ENCODE results near the gene ACSBG1.

ACSBG1 gene, protein sequence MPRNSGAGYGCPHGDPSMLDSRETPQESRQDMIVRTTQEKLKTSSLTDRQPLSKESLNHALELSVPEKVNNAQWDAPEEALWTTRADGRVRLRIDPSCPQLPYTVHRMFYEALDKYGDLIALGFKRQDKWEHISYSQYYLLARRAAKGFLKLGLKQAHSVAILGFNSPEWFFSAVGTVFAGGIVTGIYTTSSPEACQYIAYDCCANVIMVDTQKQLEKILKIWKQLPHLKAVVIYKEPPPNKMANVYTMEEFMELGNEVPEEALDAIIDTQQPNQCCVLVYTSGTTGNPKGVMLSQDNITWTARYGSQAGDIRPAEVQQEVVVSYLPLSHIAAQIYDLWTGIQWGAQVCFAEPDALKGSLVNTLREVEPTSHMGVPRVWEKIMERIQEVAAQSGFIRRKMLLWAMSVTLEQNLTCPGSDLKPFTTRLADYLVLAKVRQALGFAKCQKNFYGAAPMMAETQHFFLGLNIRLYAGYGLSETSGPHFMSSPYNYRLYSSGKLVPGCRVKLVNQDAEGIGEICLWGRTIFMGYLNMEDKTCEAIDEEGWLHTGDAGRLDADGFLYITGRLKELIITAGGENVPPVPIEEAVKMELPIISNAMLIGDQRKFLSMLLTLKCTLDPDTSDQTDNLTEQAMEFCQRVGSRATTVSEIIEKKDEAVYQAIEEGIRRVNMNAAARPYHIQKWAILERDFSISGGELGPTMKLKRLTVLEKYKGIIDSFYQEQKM

DNA sequence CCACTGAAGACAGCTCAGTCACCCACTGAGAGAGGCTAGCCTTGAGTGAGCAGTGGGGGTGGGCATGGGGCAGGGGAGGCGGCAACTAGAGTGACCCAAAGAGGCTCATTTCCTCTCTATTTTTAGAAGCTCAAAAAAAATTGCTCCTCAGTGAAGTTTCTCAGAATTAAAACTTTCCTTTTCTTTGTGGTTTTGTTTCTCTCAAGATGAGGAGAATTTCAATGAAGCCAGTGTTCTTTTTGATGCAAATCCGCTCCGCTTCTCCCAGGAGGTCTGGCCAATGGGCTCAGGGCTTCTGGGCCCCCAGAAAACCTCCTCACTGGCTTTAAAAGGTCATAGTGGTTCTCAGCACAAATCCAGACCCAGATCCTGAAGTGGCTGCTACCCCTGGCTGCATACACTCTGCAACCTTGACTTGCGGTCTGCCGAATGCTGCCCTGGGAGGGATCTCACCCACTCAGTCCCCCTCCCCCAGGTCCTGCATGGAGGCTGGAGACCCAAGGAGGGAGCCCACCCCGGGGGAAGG lies at the start of gene ACSBG1:
ACSBG1 (minus strand) TSS at position 51 of the 526 bp plus-strand sequence. CDS start 64 bp downstream, outside the sequence.
- no peak for DNase-seq

- no peak for DNase-seq
Observed at GRCh38 chr15:78282324-78282723, 48.0 kb upstream of the ACSBG1 start.

GRCh38 chr15:78280319-78281072 lies 46.1 kb upstream of the ACSBG1 start:
- DNase-seq = no peak

GRCh38 chr15:78276064-78276943 lies 41.9 kb upstream of the ACSBG1 start:
- DNase-seq = no peak

DNA sequence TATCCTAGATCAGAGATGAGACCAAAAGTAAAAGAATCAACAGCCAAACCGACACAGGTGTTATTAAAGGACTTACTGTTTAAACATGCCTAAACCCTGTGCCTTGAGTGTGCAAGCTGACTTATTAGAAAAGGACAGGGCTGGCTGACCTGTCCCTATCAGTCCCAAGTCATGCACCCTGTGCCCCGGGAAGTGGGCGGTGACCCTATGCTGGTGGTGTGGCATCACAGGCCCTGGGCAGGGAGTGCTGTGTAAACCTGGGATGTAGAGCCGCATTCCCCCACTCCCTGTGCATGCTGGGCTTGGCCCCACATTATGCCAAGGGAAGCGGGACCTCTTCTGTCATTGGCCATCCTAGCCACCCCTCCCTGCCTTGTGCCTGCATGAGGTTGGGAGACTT lies 40.6 kb upstream of the ACSBG1 start:
- DNase-seq = no peak

- DNase-seq = no peak
Observed at GRCh38 chr15:78272776-78273175, 38.4 kb upstream of the ACSBG1 start.

DNA sequence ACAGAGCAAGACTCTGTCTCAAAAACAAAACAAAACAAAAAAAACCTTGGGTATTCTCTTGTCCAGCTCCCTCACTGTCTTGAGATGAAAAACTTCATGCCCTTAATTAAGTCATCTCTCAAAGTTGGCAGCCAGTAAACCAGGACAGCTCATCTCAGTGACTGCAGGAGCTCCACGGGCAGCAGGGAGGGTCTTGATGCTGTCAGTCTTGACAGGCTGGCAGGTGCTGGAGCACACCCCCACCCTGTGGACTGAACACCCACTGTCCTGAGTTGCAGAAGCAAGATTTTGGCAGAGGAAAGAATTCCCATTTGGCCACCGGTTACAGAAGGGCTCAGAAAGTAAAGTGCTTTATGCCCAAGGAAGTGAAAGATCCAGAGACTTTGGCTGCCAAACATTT lies 38.0 kb upstream of the ACSBG1 start:
- no peak for DNase-seq

- DNase-seq = no peak
Observed at GRCh38 chr15:78266806-78267205, 32.4 kb upstream of the ACSBG1 start.

- DNase-seq = no peak
Observed at GRCh38 chr15:78266229-78266628, 31.9 kb upstream of the ACSBG1 start.

- no peak for DNase-seq
Observed at GRCh38 chr15:78265752-78266224, 31.4 kb upstream of the ACSBG1 start.

DNA sequence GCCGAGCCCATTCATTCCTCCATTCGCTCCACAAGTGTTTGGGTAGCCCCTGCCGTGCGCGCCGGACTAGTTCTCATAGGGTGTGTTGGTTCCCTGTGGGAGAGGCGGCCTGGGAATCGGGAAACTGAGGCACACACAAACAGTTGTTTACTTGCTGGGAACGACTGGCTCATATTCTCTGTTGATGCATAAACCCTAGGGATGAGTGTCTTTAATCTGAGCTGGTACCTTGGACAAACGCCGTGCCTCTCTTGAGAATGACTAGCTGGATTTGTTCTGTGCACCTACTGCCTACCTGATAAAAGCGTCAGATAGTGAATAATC lies 30.7 kb upstream of the ACSBG1 start:
- DNase-seq = no peak

DNA sequence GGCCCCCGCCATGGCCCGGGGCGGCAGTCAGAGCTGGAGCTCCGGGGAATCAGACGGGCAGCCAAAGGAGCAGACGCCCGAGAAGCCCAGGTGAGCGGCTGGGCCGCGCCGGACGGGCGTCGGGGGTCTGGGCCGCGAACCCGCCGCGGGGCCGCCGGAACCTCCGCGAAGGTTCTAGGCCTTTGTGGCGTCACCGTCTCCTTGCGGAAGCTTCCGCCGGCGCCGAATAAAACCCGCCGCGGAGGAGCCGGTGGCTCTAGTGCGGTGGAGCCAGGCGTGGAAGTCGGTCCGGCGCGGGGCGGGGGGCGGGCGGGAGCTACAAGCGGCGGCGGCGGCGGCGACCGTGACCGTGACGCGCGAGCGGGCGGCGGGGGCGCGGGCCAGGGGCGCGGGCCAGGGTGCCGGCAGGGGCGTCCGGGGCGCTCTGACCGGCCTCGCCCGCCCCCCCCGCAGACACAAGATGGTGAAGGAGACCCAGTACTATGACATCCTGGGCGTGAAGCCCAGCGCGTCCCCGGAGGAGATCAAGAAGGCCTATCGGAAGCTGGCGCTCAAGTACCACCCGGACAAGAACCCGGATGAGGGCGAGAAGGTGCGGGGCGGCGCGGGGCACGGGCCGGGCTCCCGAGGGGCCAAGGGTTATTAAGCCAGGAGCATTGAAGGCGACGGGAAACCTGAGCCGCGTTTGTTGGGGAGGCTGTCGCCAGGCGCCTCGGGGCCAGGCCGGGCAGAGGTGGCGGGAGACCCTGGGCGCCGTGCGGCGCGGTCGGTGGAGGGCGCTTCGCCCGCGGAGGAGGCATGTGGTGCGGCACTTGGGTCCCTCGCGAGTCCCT lies 30.2 kb upstream of the ACSBG1 start, which contains the start of gene DNAJA4:
DNAJA4 (plus strand) TSS at position 259 of the 833 bp plus-strand sequence; CDS start at position 461, 202 bp downstream.
- no peak for DNase-seq

DNA sequence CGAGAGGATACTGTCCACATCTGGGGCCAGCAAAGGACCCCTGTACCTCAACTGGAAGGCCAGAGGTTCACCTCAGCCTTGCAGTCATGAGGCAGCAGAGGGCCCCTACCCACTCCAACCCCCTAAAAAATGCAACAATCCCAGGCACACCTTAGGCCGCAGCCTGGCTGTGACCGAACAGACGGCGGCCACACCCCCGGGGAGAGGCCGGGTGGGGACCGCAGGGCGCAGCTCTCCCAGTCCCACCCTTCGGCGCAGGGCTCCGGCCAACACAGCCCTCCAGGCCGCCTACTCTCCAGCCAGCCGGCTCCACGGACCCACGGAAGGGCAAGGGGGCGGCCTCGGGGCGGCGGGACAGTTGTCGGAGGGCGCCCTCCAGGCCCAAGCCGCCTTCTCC lies 29.5 kb upstream of the ACSBG1 start:
- no peak for DNase-seq

DNA sequence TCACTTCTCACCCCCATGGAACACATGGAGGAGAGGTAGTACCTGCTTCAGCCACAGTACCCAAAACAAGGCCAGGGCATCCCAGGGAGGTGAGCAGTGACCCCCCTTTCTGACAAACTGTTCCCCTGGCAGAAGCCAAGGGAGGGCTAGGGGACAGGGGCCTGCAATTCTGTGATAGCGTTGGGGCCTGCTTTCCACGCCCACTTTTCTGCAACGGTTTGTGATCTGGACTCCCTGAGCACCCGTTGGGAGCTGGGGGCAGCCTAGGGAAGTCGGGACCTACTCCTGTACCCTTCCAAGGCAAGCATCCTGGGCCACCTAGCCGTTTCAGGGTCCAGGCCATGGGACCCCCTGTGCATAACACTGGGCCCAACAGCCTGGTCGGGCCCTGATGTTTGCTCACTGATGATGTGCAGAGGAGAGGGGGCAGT lies 29.0 kb upstream of the ACSBG1 start:
- DNase-seq = no peak

- no peak for DNase-seq
Observed at GRCh38 chr15:78261062-78261461, 26.7 kb upstream of the ACSBG1 start.

- no peak for DNase-seq
Observed at GRCh38 chr15:78260489-78260888, 26.1 kb upstream of the ACSBG1 start.

- DNase-seq = no peak
Observed at GRCh38 chr15:78259232-78259631, 24.9 kb upstream of the ACSBG1 start.

- no peak for DNase-seq
Observed at GRCh38 chr15:78257681-78258080, 23.3 kb upstream of the ACSBG1 start.

- DNase-seq = no peak
Observed at GRCh38 chr15:78256044-78256437, 21.7 kb upstream of the ACSBG1 start.

DNA sequence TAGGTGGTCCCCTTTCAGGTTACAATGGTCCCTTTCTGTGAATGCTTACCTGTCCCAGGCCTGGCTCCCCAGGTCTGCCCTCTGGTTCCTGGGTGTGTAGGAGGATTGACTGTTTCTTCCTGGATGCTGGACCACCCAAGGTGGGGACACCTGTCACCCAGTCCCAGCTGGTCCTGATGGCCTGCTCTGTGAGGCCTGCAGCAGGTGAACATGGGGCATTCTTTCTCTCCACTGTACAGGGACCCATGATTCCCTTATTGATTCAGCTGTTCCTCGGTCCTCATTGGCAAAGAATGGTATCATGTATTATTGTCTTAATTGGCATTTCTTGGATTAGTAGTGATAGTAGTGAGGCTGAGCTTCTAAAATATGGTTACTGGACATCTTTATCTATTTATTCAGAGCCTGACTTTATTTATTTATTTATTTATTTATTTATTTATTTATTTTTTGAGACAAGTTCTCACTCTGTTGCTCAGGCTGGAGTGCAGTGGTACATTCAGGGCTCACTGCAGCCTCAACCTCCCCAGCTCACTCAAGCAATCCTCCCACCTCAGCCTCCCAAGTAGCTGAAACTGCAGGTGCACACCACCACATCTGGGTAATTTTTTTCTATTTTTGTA lies 21.2 kb upstream of the ACSBG1 start:
- DNase-seq = no peak

- no peak for DNase-seq
Observed at GRCh38 chr15:78251136-78251535, 16.8 kb upstream of the ACSBG1 start.
